Measurements from ENCODE around the gene SMYD3.

Gene SMYD3

DNA sequence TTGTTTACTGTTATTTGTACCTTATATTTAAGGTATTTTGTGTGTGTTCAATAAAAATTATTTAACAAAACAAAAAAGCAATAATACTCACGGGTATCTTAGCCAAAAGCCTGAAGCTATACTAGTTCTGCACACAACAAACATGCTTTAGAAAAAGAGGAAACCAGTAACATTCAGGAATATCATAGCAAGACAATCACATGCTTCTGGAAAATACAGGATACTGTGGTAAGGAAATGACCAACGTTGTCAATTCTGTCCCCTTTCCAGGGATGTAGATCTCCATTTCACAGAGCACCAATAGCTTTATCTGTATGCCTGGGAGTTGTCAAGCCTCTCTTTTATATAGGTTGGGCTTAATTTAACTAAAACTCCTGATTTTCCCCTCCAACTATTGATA, 288.4 kb downstream of the SMYD3 start:
- no peak for DNase-seq (ENCODE audit: low read depth in 2 of 3, low spot score in 2 of 3)

- no peak for DNase-seq (ENCODE audit: low read depth in 2 of 3, low spot score in 2 of 3)
Observed at GRCh38 chr1:246216906-246217305, 290.2 kb downstream of the SMYD3 start.

DNA sequence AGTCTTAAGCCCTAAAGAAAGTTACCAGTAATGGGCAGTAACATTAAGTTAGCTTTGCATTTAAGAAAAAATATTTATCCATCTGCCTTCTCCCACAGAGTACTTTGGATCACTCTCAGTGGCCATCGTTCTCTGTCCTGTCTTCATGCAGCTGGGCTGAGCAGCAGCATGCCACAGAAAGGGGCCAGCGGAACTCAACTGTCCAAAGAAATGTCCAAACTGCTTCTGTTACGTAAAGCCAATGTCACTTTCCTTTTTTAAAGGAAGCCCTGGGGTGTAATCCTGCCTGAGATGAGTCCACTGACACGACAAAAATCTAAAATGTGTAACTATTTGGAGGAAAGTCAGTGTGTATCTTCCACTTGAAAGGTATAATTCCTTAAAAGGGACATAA, 291.6 kb downstream of the SMYD3 start:
- no peak for DNase-seq (ENCODE audit: low read depth in 2 of 3, low spot score in 2 of 3)

GRCh38 chr1:246214708-246215509, 292.2 kb downstream of the SMYD3 start:
- DNase-seq (ENCODE audit: low read depth in 2 of 3, low spot score in 2 of 3): no peak

DNA sequence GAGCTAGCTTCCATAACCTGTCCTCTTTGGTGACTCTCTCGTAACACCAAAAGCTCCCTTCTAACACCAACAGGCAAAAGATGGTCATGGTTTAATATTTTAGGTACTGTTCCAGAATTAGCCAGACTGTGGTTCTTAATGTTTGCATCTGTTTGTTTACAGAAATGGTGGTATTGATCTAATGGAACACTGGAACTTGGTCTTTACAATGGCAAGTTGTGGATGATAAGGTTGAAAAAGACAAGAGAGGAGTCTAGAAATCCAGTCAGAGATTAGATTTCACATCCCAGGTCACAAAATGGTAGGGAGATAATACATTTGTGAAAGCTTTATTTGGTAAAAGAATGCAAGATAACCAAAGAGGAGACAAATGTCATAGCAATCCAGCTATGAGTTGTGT, 293.1 kb downstream of the SMYD3 start:
- DNase-seq (ENCODE audit: low read depth in 2 of 3, low spot score in 2 of 3): no peak

GRCh38 chr1:246213502-246213901, 293.6 kb downstream of the SMYD3 start:
- DNase-seq (ENCODE audit: low read depth in 2 of 3, low spot score in 2 of 3): no peak

- DNase-seq (ENCODE audit: low read depth in 2 of 3, low spot score in 2 of 3): no peak
Observed at GRCh38 chr1:246213036-246213435, 294.0 kb downstream of the SMYD3 start.

GRCh38 chr1:246212013-246212412, 295.1 kb downstream of the SMYD3 start:
- no peak for DNase-seq (ENCODE audit: low read depth in 2 of 3, low spot score in 2 of 3)

DNA sequence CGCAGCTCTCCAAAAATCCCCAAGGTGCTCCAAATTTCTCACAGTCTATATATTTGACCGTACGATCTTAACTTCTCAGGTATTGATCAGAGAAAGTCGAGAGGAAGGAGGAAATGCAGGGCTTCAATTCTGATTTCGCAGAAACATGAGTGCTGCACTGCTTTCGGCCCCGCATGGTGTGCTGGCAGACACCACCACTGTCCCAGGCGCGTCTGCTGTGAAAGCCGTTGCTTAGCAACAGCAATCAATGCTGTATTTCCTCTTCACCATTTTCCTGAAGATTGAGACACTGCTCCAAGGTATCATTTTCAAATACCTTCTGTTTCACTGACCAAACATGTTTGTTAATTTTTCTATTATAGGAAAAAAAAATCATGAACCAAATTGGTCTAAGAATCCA, 296.3 kb downstream of the SMYD3 start:
- no peak for DNase-seq (ENCODE audit: low read depth in 2 of 3, low spot score in 2 of 3)

DNA sequence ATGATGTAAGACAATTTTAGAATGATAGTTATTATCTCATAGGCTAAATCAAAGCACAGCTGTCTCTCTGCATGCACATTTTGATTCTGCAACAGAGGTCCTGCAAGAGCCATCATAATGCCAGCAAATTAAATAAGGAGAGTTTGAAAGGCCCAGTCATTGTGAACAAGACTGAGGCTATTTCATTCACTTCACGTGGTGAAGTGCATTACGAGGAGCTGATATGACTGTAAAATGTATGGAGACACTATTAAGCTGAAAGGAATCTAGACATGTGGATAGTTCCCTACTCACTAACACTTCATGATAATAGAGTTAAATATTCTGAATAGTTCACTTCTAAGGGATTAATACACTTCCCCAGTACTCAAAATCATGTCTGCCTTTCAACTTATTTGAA, 299.0 kb downstream of the SMYD3 start:
- DNase-seq (ENCODE audit: low read depth in 2 of 3, low spot score in 2 of 3): no peak

DNA sequence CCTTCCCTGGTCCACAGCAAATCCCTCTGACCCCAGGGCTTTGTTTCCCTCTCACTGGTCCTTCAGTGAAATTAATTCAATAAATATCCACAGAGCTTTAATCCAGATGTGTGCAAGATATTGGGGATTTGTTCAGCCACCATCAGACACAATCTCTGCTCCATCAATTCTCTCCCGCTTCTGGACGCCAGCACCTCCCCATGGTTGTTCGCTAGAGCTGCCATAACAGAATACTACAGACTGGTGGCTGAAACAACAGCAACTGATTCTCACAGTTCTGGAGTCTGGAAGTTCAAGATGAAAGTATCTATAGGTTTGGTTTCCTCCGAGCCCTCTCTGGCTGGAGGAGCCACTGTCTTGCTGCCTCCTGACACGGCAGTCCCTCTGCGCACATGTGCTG, 303.9 kb downstream of the SMYD3 start:
- DNase-seq (ENCODE audit: low read depth in 2 of 3, low spot score in 2 of 3): no peak

DNA sequence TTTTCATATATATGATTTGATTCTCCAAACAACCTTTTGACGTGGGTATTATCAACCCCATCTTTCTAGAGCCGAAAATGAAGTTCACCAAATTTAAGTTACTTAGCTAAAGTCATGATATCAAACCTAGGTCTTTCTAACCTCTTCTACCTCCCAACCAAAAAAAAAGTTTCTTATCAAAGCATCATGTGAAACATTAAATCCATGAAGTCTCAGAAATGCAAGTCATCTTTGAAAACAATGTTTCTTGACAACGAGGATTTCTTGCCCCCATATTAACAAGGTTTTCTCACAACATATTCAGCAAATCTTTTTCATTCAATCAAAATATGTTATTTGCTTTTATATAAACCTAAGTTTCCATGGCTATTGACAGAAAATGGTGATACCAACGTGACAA, 306.3 kb downstream of the SMYD3 start:
- DNase-seq (ENCODE audit: low read depth in 2 of 3, low spot score in 2 of 3): no peak

DNA sequence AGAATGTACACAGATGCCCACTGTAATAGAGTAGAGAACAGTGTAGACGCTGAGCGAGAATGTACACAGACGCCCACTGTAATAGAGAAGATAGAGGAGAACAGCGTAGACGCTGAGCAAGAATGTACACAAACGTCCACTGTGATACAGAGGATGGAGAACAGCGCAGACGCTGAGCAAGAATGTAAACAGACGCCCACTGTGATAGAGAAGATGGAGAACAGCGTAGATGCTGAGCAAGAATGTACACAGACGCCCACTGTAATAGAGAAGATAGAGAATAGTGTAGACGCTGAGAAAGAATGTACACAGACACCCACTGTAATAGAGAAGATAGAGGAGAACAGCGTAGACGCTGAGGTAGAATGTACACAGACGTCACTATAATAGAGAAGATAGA, 306.9 kb downstream of the SMYD3 start:
- DNase-seq (ENCODE audit: low read depth in 2 of 3, low spot score in 2 of 3): no peak

DNA sequence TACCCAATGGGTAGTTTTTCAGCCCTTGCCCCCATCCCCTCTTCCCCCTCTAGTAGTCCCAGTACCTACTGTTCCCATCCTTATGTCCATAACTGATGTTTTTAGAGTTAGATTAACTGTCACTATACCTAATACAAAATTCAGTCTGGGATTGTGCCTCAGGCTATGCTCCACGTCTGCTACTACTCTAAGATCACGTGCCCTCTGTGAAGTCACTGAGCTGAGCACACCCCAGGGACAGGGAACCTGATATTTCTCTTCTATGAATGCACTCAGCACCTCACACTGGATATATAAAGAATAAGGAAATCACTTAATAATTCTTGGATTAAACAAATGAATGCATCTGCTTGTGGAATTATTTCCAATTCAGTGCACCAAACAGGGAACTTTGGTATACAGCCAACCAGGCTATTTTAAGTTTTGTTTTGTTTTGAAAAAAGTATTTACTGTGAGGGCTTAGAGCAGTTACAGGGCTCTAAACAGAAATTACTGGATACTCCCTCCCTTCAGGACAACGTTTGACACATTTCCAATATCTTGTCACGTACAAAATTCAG, 307.9 kb downstream of the SMYD3 start:
- DNase-seq (ENCODE audit: low read depth in 2 of 3, low spot score in 2 of 3): no peak

DNA sequence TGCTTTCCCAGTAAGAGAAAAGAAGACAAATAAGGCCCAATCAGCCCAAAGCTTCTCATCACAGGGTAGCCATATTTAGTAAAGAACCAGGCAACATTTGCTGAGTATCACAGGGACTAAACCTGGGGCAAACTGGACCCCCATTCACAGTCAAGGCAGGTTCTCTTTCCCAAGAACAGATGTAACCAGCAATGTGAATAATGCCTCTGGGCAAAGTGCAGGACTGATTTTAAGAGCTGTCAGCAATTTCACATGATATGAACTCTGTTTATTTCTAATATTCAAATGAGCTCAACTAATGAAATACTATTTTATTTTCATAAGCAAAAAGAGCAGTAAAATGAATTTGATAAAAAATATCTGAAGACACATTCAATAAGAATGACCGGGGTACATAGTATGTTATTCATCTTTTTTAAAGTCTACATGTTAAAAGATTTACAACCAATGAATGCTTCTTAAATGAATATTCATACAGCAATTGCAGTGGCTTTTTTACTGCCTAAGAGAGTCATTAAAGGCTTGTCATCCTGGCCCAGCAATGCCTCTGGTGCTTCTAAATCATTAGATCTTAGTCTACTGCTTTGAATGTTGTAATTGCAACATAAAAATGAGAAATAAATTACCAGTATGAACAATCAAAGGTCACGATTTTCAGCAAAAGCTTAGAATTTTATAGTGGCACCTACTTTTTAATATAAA, 308.8 kb downstream of the SMYD3 start:
- no peak for DNase-seq (ENCODE audit: low read depth in 2 of 3, low spot score in 2 of 3)

DNA sequence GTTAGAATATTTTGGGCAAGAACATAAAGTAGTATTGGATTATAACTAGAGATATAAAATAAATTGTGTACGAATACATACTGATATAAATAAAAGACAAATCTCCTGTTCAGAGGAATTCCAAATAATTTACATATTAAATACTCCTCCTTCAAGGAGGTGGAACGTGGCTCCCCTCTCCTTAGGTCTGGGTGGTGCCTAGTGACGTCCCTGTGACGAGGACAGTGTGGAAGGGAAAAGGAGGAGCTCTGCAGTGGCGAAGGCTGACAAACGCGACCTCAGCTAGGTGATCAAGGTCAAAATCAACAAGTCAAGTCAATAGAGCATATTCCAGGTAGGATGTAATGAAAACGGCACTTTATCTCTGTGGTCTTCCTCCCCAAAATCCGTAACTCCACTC, 310.0 kb downstream of the SMYD3 start:
- no peak for DNase-seq (ENCODE audit: low read depth in 2 of 3, low spot score in 2 of 3)

GRCh38 chr1:246195296-246195695, 311.8 kb downstream of the SMYD3 start:
- no peak for DNase-seq (ENCODE audit: low read depth in 2 of 3, low spot score in 2 of 3)

- no peak for DNase-seq (ENCODE audit: low read depth in 2 of 3, low spot score in 2 of 3)
Observed at GRCh38 chr1:246193537-246193936, 313.5 kb downstream of the SMYD3 start.

- DNase-seq (ENCODE audit: low read depth in 2 of 3, low spot score in 2 of 3): no peak
Observed at GRCh38 chr1:246189126-246189525, 318.0 kb downstream of the SMYD3 start.

GRCh38 chr1:246187834-246188372, 319.2 kb downstream of the SMYD3 start:
- DNase-seq (ENCODE audit: low read depth in 2 of 3, low spot score in 2 of 3): no peak

DNA sequence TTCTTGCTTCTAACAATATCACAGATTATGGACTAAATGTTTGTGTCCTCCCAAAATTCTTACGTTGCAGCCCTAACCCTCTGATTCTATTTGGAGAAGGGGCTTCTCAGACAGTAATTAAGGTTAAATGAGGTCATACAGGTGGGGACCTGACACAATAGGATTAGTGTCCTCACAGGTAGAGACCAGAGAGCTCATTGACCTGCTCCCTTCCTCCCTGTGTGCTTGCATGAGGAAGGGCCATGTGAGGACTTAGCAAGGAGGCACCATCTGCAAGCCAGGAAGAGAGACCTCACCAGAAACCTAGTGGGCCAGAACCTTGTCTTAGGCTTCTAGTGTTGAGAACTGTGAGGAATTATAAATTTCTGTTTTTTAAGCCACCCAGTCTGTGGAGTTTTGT, 322.6 kb downstream of the SMYD3 start:
- DNase-seq (ENCODE audit: low read depth in 2 of 3, low spot score in 2 of 3): no peak

- no peak for DNase-seq (ENCODE audit: low read depth in 2 of 3, low spot score in 2 of 3)
Observed at GRCh38 chr1:246182149-246182851, 324.8 kb downstream of the SMYD3 start.

Measured in activated CD8-positive, alpha-beta memory T cell treated with anti-CD3 and anti-CD28 coated beads for 48 hours (primary cell).